Retinal pigment epithelial cell (primary cell): Measurements from ENCODE around the gene MOAP1.
"Not testable (repeated sequence)": the region's sequence is repeated elsewhere in the genome, so short reads cannot be mapped to it uniquely, and the experiment has no call there.

ENCODE experiments used
- DNase-seq: peaks from one replicate; pipeline ENCODE4 v3.0.0-alpha.2; 2010; ENCODE audit warnings: low read depth
- H3K4me3 ChIP-seq: 2 replicates; pipeline ENCODE4 v1.5.1; 2011; ENCODE audit warnings: mild to moderate bottlenecking, low read length, control low read depth, moderate library complexity
- TF ChIP-seq, protein P1 (sequence below): conservative IDR thresholded peaks from 2 replicates; pipeline ENCODE4 v1.5.1; 2011; ENCODE audit warnings: low read depth, low read length, control low read depth, inconsistent platforms

MOAP1 gene, protein sequence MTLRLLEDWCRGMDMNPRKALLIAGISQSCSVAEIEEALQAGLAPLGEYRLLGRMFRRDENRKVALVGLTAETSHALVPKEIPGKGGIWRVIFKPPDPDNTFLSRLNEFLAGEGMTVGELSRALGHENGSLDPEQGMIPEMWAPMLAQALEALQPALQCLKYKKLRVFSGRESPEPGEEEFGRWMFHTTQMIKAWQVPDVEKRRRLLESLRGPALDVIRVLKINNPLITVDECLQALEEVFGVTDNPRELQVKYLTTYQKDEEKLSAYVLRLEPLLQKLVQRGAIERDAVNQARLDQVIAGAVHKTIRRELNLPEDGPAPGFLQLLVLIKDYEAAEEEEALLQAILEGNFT

DNA sequence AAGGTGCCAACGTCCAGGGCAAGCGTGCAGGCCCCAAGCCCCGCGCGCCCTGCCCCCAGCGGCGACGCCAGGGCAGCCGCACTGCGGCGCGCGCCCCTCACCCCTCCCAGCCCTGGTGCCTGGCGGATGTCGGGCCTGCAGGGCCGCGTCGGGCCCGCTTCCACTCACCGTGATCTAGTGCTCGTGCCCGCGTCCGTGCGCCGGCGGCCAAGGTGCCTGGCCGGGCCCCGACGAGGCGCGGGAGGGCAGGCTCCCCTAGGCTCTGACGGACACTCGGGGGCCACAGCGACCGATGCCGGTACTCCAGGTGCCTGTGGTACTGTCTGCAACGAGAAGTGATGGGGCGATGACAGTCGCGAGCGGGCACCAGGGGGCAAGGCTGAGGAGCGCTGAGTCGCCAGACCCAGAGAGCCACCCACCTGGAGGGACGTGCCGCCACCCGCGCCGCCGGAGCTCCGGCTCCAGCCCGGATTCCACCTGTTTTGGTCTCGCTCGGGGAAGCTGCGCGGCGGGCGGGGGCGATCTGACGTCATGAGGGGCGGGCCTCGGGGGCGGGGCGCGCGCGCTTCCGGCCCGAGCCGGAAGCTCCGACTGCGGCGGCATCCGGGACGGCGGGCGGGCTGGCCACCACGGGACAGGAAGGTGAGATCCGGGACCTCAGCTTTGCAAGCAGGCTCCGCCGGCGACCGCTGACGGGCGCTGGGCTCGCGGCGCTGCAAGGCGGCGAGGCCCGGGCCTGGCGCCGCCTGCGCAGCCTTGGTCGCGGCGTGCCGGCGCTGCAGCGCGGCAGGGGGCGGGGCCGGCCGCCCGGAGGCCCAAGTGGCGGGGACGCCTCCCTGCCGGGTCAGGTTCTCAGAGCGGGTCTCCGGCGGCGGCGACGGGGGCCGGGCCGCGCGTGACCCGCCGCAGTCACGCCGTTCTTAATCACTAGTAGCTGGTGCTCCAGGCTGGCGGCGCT, at the start of gene MOAP1, which contains the start of gene LYSET:
Gene MOAP1 (minus strand): TSS at position 507 of the 958 bp plus-strand sequence. CDS start 655 bp downstream, outside the sequence.
Gene LYSET (plus strand): TSS at position 927 of the 958 bp plus-strand sequence. CDS start 89 bp downstream, outside the sequence.
- TF ChIP-seq, protein P1, sequence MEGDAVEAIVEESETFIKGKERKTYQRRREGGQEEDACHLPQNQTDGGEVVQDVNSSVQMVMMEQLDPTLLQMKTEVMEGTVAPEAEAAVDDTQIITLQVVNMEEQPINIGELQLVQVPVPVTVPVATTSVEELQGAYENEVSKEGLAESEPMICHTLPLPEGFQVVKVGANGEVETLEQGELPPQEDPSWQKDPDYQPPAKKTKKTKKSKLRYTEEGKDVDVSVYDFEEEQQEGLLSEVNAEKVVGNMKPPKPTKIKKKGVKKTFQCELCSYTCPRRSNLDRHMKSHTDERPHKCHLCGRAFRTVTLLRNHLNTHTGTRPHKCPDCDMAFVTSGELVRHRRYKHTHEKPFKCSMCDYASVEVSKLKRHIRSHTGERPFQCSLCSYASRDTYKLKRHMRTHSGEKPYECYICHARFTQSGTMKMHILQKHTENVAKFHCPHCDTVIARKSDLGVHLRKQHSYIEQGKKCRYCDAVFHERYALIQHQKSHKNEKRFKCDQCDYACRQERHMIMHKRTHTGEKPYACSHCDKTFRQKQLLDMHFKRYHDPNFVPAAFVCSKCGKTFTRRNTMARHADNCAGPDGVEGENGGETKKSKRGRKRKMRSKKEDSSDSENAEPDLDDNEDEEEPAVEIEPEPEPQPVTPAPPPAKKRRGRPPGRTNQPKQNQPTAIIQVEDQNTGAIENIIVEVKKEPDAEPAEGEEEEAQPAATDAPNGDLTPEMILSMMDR = no peak
- DNase-seq = peak; percentile 74
- H3K4me3 ChIP-seq = peak within 1 kb of the TSS; percentile 96

DNA sequence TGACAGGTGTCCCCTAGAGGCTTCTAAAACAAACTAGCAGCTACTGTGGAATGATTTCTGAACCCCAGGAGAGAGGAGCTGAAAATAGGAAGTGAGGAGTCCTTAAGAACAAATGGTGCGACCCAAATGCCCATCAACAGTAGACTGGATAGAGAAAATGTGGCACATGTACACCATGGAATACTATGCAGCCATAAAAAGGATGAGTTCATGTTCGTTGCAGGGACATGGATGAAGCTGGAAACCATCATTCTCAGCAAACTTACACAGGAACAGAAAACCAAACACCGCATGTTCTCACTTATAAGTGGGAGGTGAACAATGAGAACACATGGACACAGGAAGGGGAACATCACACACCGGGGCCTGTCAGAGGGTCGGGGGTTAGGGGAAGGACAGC, 48.4 kb upstream of the MOAP1 start:
- not testable (repeated sequence) for H3K4me3 ChIP-seq, DNase-seq

DNA sequence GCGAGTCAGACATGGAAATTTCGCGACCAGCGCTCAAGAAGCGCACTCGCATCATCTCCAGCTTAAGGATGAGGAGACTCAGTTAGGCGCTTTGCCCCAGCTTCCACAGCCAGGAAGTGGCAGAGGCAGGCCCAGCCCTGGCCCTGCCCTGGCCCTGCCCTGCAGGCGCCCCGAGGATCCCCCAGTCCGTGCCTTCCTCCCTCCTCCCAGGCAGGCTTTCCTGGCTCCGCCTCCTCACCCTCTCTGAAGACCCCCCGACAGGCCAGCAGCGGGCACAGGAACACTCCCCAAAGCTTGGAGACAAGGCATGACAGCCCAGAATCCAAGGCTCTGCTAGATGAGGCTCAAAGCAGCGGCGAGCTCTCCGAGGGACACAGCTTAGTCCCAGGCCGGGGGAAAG, 47.5 kb upstream of the MOAP1 start:
- TF ChIP-seq, protein P1 = no peak
- peak overlapping the region; percentile 62 for H3K4me3 ChIP-seq
- no peak for DNase-seq

DNA sequence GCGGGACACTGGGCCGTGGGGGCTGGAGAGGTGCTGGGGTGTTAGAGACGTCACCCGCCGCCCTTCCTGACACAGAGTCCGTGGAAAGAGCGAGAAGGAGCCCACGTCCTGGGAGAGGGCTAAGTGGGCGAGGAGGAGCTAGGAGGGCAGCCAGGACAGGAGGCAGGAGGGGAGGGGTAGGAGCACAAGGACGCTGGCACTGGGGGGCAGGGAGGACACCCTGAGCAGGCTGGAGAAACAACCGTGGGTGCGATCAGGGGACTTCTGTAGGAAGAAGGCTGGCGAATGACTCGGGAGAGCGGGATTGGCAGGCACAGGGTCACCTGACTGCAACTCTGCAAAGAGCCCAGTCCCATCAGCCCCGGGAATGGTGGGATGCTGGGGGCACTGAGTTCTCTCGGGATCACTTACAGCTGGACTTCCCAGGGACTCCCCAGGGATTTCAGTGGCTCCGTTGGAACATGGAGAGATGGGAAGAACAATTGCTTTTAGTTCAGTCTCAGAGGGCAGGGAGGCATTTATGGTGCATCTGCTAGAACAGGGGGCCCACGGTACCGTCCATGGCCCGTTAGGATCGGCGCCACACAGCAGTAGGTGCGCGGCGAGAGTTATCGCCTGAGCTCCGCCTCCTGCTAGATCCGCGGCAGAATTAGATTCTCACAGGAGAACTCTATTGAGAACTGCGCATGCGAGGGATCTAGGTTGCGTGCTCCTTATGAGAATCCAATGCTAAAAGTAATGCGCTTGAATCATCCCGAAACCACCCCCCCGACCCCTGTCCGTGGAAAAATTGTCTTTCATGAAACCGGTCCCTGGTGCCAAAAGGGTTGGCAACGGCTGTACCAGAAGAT, 46.7 kb upstream of the MOAP1 start:
- no peak for DNase-seq

DNA sequence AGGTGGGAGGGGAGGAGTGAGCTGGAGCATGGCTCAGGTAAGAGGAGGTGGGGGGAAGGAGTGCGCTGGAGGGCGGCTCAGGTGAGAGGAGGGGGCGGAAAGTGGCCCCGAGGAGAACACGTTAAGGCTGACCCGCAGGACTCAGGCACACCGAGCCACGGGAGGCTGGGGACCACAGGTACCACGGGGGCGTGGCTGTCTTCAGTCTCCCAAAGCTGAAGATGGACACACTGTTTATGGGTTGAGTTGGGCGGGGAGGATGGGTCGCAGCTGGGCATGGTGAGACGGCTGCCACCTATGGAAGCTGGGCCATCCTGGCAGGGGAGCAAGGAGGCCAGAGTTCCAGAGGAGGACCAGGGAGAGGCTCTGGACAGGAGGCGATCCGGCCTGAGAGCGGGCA, 45.8 kb upstream of the MOAP1 start:
- no peak for DNase-seq
- H3K4me3 ChIP-seq = no peak overlapping the region
- TF ChIP-seq, protein P1 = no peak

More for the DNA sequence above, 46.7 kb upstream of the MOAP1 start:
- TF ChIP-seq, protein P1 = no peak
- peak overlapping the region; percentile 62 for H3K4me3 ChIP-seq

DNA sequence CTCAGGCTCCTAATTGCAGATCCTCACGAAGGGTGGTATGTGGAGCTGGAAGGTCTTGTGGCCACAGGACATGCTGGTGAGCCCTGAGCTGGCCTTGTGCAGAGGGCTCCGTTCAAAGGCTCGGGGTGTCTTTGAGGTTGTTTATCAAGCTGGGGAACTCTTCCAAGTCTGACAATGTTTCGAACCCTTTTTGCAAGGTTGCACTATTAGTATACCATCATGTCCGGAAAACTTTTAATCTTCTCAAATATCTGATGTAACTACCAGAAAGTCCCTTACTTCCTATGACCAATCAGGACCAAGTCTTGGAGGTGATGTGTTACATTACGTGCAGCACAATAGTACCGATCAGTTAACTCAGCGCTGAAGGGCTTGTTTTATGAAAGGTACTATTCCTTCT, 43.9 kb upstream of the MOAP1 start:
- DNase-seq = no peak
- TF ChIP-seq, protein P1 = no peak
- no peak overlapping the region for H3K4me3 ChIP-seq
